Esophagus squamous epithelium (tissue), 5 donors: ENCODE measurements around the gene ZNF608. TPM values are rescaled to one million over a fixed set of nuclear protein-coding genes. Genes with fewer than 3 reads are reported as not detected.
A peak's percentile ranks its signal among the peaks of the same experiment; 100 is the strongest.

Experiments used
- DNase-seq: peaks from one replicate; lab custom pipeline; 2025; lab: John Stamatoyannopoulos, UW
- H3K27ac ChIP-seq, 4 donors: fragments of 200-600 bp; sonication (generic); one replicate each; pipeline ENCODE4 v1.5.1; 2016 to 2019; ENCODE audit warnings: mild to moderate bottlenecking in 1 of 4
- H3K27me3 ChIP-seq, 4 donors: fragments of 200-600 bp; sonication (generic); 1 replicate in 3 of 4; 2 replicates in 1 of 4; pipeline versions ENCODE4 v1.5.1 to v1.6.0; 2017 to 2021; ENCODE audit warnings: antibody characterized with exemption in 1 of 4
- H3K36me3 ChIP-seq, 3 donors: fragments of 200-600 bp; sonication (generic); one replicate each; pipeline ENCODE4 v1.5.1; 2016 to 2019
- H3K4me1 ChIP-seq, 3 donors: fragments of 200-600 bp; sonication (generic); one replicate each; pipeline ENCODE4 v1.5.1; 2017 to 2019
- H3K4me3 ChIP-seq, 4 donors: fragments of 200-600 bp; sonication (generic); 1 replicate in 3 of 4; 2 replicates in 1 of 4; pipeline ENCODE4 v1.5.1; 2016 to 2019; ENCODE audit warnings: mild to moderate bottlenecking in 2 of 4, moderate library complexity in 1 of 4
- H3K9me3 ChIP-seq, 3 donors: fragments of 200-600 bp; sonication (generic); one replicate each; pipeline ENCODE4 v1.5.1; 2016 to 2019
- POLR2A ChIP-seq, 4 donors: fragments of 450-650 bp; IDR thresholded peaks; one replicate each; pipeline ENCODE4 v1.6.1; 2017; ENCODE audit warnings: antibody characterized with exemption in 4 of 4, mild to moderate bottlenecking in 4 of 4, moderate library complexity in 3 of 4
- WGBS, 2 donors: methylation state at CpG; one replicate each; pipeline ENCODE4 v1.1.5; 2018; 5-methylcytosine and 5-hydroxymethylcytosine counted together
- intact Hi-C: fragments of 100-400 bp; cut with DNase I; formaldehyde crosslinking; loops from one replicate; pipeline ENCODE4 v1.15.0; 2022
- total RNA-seq, 4 donors: library from RNA; depleted of rRNA; stranded (reverse); fragments of >200 nt; gene quantifications; one replicate each; pipeline ENCODE4 v1.1.0, GENCODE V29; 2016
- TF ChIP-seq, protein P1 (sequence below), 6 experiments: fragments of 450-650 bp in 4 of 6; fragments of 200-600 bp in 2 of 6; sonication (generic) in 2 of 6; IDR thresholded peaks; one replicate each; pipeline ENCODE4 v1.5.1; 2016 to 2019; ENCODE audit warnings: antibody characterized with exemption in 6 of 6, mild to moderate bottlenecking in 4 of 6, moderate library complexity in 4 of 6
- donor health status: DM: yes; HTN: yes; CAD: no.

ZNF608 gene
- total RNA-seq, 4 donors from 2014 or later, result 5.8 to 25.7 (median 10.4) TPM

DNA sequence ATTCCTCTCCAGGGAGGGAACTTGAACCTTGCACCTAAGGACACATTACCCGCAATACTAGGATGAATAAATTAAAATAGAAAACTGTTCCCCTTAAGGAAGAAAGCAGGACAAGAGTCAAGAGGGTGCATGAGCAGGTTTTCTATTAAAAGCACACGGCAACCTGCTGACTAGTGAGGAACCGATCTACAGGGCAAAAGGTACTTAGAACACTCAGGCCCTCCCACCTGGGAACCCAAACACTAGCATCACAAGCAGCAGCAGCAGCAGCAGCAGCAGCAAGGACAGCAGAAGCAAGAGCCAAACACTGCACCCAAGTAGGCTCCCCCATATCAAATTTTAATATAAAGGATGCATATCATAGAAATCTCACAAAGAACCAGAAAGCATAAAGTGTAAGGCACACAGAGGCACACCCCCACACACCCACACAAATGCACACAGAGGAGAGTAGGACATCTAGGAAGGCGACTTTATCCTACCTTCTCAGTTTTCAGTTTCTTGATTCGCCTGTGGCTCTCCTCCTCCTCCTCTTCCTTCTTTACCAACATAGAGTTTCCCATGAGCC lies 2.8 kb downstream of the ZNF608 start:
- DNase-seq, result no peak
- Histone ChIP-seq H3K4me1 (peaks cover 13 to 85% (median 30%) of the 10 kb centered on the region in 3 donors), H3K36me3 (no peaks in the 10 kb centered on the region), H3K4me3 (peak overlapping the region; percentile 37 to 78 (median 66)), H3K27ac (peak overlapping the region; percentile 80 to 96 (median 94)), H3K9me3 (no peaks in the 10 kb centered on the region), H3K27me3 (no peaks in the 10 kb centered on the region)
- 1 to 12% methylated on average over 5 of the region's 5 CpGs for WGBS, 2 donors
- intact Hi-C loops, result loop anchor here (10.0 kb wide), 1 partner anchor 741 kb away; no protein-coding TSS in a partner anchor
- TF ChIP-seq, protein P1, sequence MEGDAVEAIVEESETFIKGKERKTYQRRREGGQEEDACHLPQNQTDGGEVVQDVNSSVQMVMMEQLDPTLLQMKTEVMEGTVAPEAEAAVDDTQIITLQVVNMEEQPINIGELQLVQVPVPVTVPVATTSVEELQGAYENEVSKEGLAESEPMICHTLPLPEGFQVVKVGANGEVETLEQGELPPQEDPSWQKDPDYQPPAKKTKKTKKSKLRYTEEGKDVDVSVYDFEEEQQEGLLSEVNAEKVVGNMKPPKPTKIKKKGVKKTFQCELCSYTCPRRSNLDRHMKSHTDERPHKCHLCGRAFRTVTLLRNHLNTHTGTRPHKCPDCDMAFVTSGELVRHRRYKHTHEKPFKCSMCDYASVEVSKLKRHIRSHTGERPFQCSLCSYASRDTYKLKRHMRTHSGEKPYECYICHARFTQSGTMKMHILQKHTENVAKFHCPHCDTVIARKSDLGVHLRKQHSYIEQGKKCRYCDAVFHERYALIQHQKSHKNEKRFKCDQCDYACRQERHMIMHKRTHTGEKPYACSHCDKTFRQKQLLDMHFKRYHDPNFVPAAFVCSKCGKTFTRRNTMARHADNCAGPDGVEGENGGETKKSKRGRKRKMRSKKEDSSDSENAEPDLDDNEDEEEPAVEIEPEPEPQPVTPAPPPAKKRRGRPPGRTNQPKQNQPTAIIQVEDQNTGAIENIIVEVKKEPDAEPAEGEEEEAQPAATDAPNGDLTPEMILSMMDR (IDR thresholded peaks at IDR 0.05), result no peak
- TF ChIP-seq POLR2A (IDR thresholded peaks at IDR 0.05), result peak in 1 of 4 donors; percentile 4

DNA sequence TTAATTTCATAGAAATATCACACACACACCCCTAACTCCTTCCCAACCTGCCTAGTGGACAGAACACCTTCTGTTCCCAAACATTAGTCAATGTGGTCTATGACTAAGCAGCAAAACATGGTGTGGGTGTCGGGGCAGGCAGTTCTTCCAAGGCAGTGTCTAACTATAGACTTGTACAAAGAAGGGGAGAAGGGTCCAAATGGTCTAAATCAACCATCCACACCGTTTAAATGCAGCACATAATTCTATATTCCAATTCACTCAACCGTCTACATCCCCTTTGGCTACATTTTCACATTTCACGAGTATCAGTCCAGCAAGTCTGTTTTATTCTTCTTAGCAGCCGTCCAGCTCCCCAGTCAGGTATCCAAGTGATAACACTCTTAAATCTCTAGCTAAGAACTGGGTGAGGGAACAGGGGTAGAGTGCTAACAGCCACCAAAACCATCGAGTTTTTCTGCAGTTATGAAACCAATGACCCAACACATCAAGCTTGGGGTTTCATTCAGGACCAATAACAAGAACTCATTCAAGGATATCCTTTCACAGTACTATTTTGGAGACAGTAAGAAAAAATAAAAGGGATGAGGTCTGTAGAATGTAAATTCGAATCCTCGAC lies 3.3 kb downstream of the ZNF608 start:
- Histone ChIP-seq H3K27ac (peak overlapping the region; percentile 80 to 96 (median 94)), H3K36me3 (no peaks in the 10 kb centered on the region), H3K9me3 (no peaks in the 10 kb centered on the region), H3K4me1 (peaks cover 13 to 87% (median 30%) of the 10 kb centered on the region in 3 donors), H3K27me3 (no peaks in the 10 kb centered on the region), H3K4me3 (peak overlapping the region; percentile 37 to 78 (median 66))
- no peak for DNase-seq
- WGBS, 2 donors, result 9 to 10% methylated on average over 8 of the region's 8 CpGs
- peak in 2 of 4 donors; percentile 16 to 39 for TF ChIP-seq POLR2A (IDR thresholded peaks at IDR 0.05)
- TF ChIP-seq, protein P1 (IDR thresholded peaks at IDR 0.05), result peak in 1 of 6 experiments; percentile 3
- intact Hi-C loops, result loop anchor here (10.0 kb wide), 1 partner anchor 742 kb away; no protein-coding TSS in a partner anchor

DNA sequence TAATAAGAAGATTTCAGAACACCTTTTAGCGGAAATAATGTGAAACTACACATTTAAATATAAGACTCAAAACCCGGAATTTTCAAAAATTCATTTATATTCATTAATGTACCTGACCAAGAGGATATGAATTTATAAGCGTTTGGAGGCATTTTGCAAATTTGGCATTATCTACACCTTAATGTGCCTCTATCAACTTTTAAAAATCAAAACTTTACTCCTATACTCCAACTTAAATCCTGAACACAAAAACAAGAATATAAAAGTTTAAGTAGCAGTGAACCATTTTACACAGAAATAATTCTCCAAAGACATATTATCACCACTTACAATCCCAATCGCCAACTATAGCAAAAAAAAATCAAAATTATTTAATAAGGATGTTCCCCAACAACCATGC lies 3.9 kb downstream of the ZNF608 start:
- intact Hi-C loops, result loop anchor here (10.0 kb wide), 1 partner anchor 742 kb away; no protein-coding TSS in a partner anchor
- no peak for DNase-seq
- no peaks in the 10 kb centered on the region for H3K36me3 ChIP-seq
- H3K27ac ChIP-seq, result peak overlapping the region; percentile 72 to 96 (median 87)
- H3K4me1 ChIP-seq, result peaks cover 13 to 87% (median 30%) of the 10 kb centered on the region in 3 donors
- no peak for TF ChIP-seq POLR2A (IDR thresholded peaks at IDR 0.05)
- TF ChIP-seq, protein P1 (IDR thresholded peaks at IDR 0.05), result no peak
- no peaks in the 10 kb centered on the region for H3K27me3 ChIP-seq
- H3K9me3 ChIP-seq, result no peaks in the 10 kb centered on the region
- WGBS, 2 donors, result 20 to 40% methylated on average over 4 of the region's 4 CpGs
- peak overlapping the region in 3 of 4 donors; percentile 64 to 78 (median 68) for H3K4me3 ChIP-seq

DNA sequence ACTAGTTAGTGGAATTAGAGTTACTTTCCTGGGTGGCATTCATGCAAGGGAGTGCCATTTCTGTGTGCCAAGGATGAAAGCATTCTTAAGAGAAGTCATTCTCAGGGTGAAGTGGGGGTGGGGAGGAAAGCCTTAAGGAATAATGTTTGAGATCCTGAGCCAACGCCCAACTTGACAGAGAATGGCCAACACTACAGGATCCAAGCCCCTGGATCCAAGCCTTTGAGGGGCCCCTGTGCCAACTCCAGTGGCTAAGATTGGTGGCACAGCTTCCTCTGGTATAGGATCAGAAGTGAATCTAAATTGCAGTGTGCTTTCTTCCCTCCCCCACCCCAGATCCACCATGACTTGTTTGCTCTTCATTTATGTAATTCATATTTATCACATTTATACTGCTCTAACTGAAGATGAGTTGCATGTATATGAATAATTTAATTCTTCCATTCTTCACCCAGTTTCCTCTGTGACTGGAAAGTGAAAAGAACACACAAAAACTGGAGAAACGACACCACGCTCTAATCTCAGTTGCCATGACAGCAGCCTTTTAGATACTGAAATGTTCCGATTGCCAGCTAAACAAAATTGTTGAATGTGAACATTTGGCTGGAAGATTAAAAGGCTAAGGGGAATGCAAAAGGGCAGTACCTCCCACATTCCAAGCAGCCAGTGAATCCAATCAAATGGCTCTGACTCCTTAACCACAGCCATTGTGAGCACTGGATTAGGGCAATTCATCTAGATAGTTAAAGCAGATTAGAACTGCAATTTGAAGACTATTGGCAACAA lies 4.5 kb downstream of the ZNF608 start:
- Histone ChIP-seq H3K4me1 (peaks cover 13 to 93% (median 30%) of the 10 kb centered on the region in 3 donors), H3K27ac (peak overlapping the region; percentile 72 to 96 (median 86)), H3K27me3 (no peaks in the 10 kb centered on the region), H3K36me3 (no peaks in the 10 kb centered on the region), H3K4me3 (peak overlapping the region in 3 of 4 donors; percentile 64 to 78 (median 68)), H3K9me3 (no peaks in the 10 kb centered on the region)
- intact Hi-C loops, result loop anchor here (10.0 kb wide), 1 partner anchor 743 kb away; no protein-coding TSS in a partner anchor
- DNase-seq, result no peak
- 25 to 35% methylated on average over 4 of the region's 4 CpGs for WGBS, 2 donors
- TF ChIP-seq POLR2A (IDR thresholded peaks at IDR 0.05), result no peak
- TF ChIP-seq, protein P1 (IDR thresholded peaks at IDR 0.05), result no peak
